Measurements from ENCODE around the gene OR10V1.
A peak's percentile ranks its signal among the peaks of the same experiment; 100 is the strongest.

Gene OR10V1

GRCh38 chr11:59668950-59669610, 44.6 kb downstream of the OR10V1 start, which contains the start of gene PATL1:
PATL1 (minus strand) TSS chr11:59669037; CDS start chr11:59668895, 142 bp downstream.
- DNase-seq (ENCODE audit: low read depth in 3 of 3) = peak; percentile 89 to 98 (median 95)

DNA sequence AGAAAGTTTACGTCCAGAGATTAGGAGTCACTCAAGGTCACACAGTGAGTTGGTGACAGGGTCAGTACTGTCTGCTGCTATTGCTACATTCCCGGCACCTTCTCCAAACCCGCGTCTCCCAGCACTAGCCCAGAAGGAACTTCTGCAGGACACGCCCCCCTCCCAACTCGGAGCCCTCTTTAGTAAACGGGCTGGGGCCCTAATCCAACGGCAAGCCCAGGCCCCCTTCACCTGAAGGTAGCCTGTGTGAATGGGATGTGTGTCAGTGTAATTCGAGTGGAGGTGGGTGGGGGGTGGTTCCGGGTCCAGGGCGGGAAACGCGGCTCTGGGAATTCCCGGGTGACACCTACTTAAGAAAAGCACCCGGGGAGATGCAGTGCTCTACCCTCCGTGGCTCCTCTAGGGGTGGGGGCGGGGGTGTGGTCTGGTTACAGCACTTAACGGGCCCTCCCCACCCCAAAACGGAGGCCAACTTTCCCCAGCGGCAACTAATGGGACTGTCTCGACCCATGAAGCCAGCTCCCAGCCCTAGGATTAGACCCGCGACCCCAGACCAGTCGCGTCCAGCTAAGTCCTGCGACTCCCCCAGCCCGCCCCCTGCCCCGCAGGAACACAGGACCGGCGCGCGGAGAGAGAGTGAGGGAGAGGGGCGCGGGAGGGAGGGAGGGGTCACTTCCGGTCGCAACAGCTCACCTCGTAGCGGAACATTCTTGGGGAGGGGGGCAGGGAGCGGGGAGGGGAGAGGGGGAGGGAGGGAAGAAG, 45.3 kb downstream of the OR10V1 start:
- DNase-seq (ENCODE audit: low read depth in 3 of 3) = peak; percentile 49 to 74 (median 69)

DNA sequence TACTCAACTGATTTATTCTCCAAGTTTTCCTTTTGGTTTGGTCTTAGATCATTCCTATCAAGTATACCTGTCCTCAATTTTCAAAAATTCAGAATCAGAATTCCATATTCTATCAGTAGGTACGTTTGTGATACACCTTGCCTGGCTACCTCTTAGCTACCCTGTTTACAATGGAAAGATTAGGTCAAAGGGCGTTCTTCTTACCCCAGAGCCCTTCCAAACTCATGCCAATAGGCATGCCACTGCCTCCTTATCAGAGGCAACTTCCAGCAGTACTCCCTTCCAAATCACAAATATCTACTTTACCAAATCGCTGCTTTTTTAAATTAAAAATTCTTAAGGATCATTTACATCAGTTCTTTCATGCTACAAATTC, 45.8 kb downstream of the OR10V1 start:
- DNase-seq (ENCODE audit: low read depth in 3 of 3) = no peak

DNA sequence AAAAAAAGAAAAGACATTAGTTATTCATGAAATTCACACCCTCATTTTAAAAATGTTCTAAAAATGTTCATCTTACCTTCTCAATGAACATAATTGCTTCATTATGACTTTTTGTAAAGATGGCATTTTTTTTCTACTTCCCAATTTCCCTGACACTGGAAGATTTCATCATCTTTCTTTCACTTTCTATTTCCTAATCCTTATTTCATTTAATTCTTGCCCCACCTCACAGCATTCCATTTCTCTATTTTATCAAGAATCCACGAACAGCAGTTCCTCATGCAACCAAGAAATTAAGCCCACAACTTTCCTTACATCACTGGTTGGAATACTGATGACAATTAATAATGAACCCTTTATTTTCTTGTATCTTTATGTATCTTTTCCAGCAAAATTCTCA, 46.7 kb downstream of the OR10V1 start:
- DNase-seq (ENCODE audit: low read depth in 3 of 3) = no peak
